ENCODE measurements around the gene ADPRH. TPM values are rescaled to one million over a fixed set of nuclear protein-coding genes. Genes with fewer than 3 reads are reported as not detected.

The ADPRH gene
- total RNA-seq, 1 experiment from 2014 or later, result 1.5 TPM

- H3K27ac ChIP-seq (ENCODE audit: low read depth, low read length), result no peak overlapping the region
- H3K27me3 ChIP-seq (ENCODE audit: insufficient read depth, low read length), result peaks cover 3% of the 10 kb centered on the region; the same call in 1 of the 2 replicates
- RAD21 ChIA-PET (ENCODE audit: low non-redundant PET in 1 of 2, low total read pairs in 2 of 2, uncharacterized antibody in 2 of 2, unreplicated experiment in 2 of 2), result no interaction called here
- no peaks in the 10 kb centered on the region for H3K9me2 ChIP-seq (ENCODE audit: insufficient read depth)
- TF ChIP-seq ATF3 (IDR thresholded peaks at IDR 0.05), result no peak
- no peak for TF ChIP-seq CTCF (IDR thresholded peaks at IDR 0.05 in 2 of 3, conservative IDR thresholded peaks at IDR 0.05 in 1 of 3; ENCODE audit: borderline replicate concordance in 1 of 3, insufficient read depth in 1 of 3, low read depth in 2 of 3, low read length in 2 of 3)
- TF ChIP-seq ZFX (IDR thresholded peaks at IDR 0.05), result no peak
- TF ChIP-seq EGR1 (IDR thresholded peaks at IDR 0.05; ENCODE audit: low read depth), result no peak
- TF ChIP-seq REST (IDR thresholded peaks at IDR 0.05; ENCODE audit: low read depth), result no peak
- TF ChIP-seq JUND (IDR thresholded peaks at IDR 0.05), result no peak
- TF ChIP-seq EZH2 (IDR thresholded peaks at IDR 0.05), result no peak
- no peak for TF ChIP-seq MAX (IDR thresholded peaks at IDR 0.05)
- TF ChIP-seq TCF7L2 (IDR thresholded peaks at IDR 0.05; ENCODE audit: borderline replicate concordance, extremely low read depth, insufficient read depth, insufficient read length), result no peak
- TF ChIP-seq EZH2phosphoT487 (IDR thresholded peaks at IDR 0.05; ENCODE audit: borderline replicate concordance), result no peak
- no peak for TF ChIP-seq CBX3 (IDR thresholded peaks at IDR 0.05; ENCODE audit: low read depth)
- H3K4me3 ChIP-seq (replicated peaks in 1 of 2; ENCODE audit: low read depth in 1 of 2, low read length in 2 of 2), result no peak overlapping the region
- no peak overlapping the region for H3K4me2 ChIP-seq (ENCODE audit: low read length)
- CTCF ChIA-PET, result no interaction called here
- no peaks in the 10 kb centered on the region for H3K36me3 ChIP-seq (ENCODE audit: control insufficient read depth in 1 of 2, insufficient read depth in 2 of 2, low read length in 2 of 2)
- H2AFZ ChIP-seq (ENCODE audit: low read depth, low read length, poor library complexity, severe bottlenecking), result no peak overlapping the region
- POLR2A ChIA-PET, result no interaction called here
- no peak overlapping the region for H3K9ac ChIP-seq (ENCODE audit: low read length)
- H3K4me1 ChIP-seq (ENCODE audit: control insufficient read depth in 1 of 2, insufficient read depth in 2 of 2, low read length in 2 of 2), result no peaks in the 10 kb centered on the region
- H3K9me3 ChIP-seq (ENCODE audit: control insufficient read depth in 1 of 2, insufficient read depth in 1 of 2, low read depth in 1 of 2, low read length in 2 of 2), result no peaks in the 10 kb centered on the region
- no peaks in the 10 kb centered on the region for H3K79me2 ChIP-seq (ENCODE audit: insufficient read depth, low read length)
- H4K20me1 ChIP-seq (ENCODE audit: insufficient read depth), result no peaks in the 10 kb centered on the region
- ATAC-seq, result no peak
- BruUV-seq (replicated peaks), result no TSS peak
- no peak for DNase-seq (ENCODE audit: low read depth, low spot score)
- intact Hi-C loops (cut with micrococcal nuclease), result no loop called here
Observed at GRCh38 chr3:119630128-119630879, 51.0 kb downstream of the ADPRH start.

Data from HCT116 (cell line).